CD14-positive monocyte (primary cell): ENCODE measurements around the gene EIF4H. TPM values are rescaled to one million over a fixed set of nuclear protein-coding genes. Genes with fewer than 3 reads are reported as not detected.

ENCODE experiments used
- DNase-seq, 3 donors: peaks; one replicate each; pipeline ENCODE4 v3.0.0-alpha.2; 2011 to 2022
- H2AFZ ChIP-seq: 2 replicates; pipeline ENCODE4 v1.6.0; 2012; ENCODE audit warnings: mild to moderate bottlenecking, low read depth, low read length, inconsistent platforms; ENCODE audit not compliant: insufficient read depth, poor library complexity, severe bottlenecking
- H3K27ac ChIP-seq, 2 donors: 1 replicate in 1 of 2; 2 replicates in 1 of 2; pipeline ENCODE4 v1.5.1; 2012 to 2013; ENCODE audit warnings: low read length in 2 of 2, control low read depth in 1 of 2, inconsistent platforms in 1 of 2, low read depth in 1 of 2, mild to moderate bottlenecking in 1 of 2
- H3K27me3 ChIP-seq, 2 donors: one replicate each; pipeline versions ENCODE4 v1.6.0 to v1.6.1; 2011 to 2013; ENCODE audit warnings: low read length in 2 of 2; ENCODE audit not compliant: control insufficient read depth in 2 of 2, insufficient read depth in 2 of 2
- H3K36me3 ChIP-seq, 2 donors: replicated peaks in 1 of 2; 1 replicate in 1 of 2; 2 replicates in 1 of 2; pipeline versions ENCODE4 v1.5.1 to v1.6.1; 2012 to 2013; ENCODE audit warnings: low read length in 2 of 2, control low read depth in 1 of 2, inconsistent platforms in 1 of 2, mild to moderate bottlenecking in 1 of 2; ENCODE audit not compliant: insufficient read depth in 2 of 2, control insufficient read depth in 1 of 2
- H3K4me1 ChIP-seq, 2 donors: 1 replicate in 1 of 2; 2 replicates in 1 of 2; pipeline versions ENCODE4 v1.5.1 to v1.6.1; 2012 to 2013; ENCODE audit warnings: low read length in 2 of 2, control low read depth in 1 of 2, inconsistent platforms in 1 of 2, mild to moderate bottlenecking in 1 of 2, moderate library complexity in 1 of 2; ENCODE audit not compliant: insufficient read depth in 2 of 2, control insufficient read depth in 1 of 2
- H3K4me2 ChIP-seq: replicated peaks from 2 replicates; pipeline ENCODE3; 2012; ENCODE audit warnings: low read length, moderate library complexity, mild to moderate bottlenecking; ENCODE audit not compliant: poor library complexity, severe bottlenecking; ENCODE audit errors: extremely low read depth
- H3K4me3 ChIP-seq, 3 experiments: fragments of 200-600 bp in 1 of 3; sonication (generic) in 1 of 3; replicated peaks in 1 of 3; 1 replicate in 2 of 3; 2 replicates in 1 of 3; pipeline ENCODE4 v1.5.1; 2011 to 2013; ENCODE audit warnings: low read length in 3 of 3, mild to moderate bottlenecking in 3 of 3, control low read depth in 2 of 3, low read depth in 2 of 3, inconsistent platforms in 1 of 3, moderate library complexity in 1 of 3
- H3K79me2 ChIP-seq: 2 replicates; pipeline ENCODE4 v1.6.0; 2012; ENCODE audit warnings: mild to moderate bottlenecking, control low read depth, inconsistent platforms, low read length, moderate library complexity; ENCODE audit not compliant: insufficient read depth
- H3K9ac ChIP-seq: 2 replicates; pipeline ENCODE4 v1.6.0; 2017; ENCODE audit warnings: low read length, mild to moderate bottlenecking; ENCODE audit not compliant: insufficient read depth, poor library complexity, severe bottlenecking
- H3K9me3 ChIP-seq, 2 donors: replicated peaks in 1 of 2; 1 replicate in 1 of 2; 2 replicates in 1 of 2; pipeline versions ENCODE4 v1.5.1 to v1.6.1; 2012 to 2013; ENCODE audit warnings: low read length in 2 of 2, control low read depth in 1 of 2; ENCODE audit not compliant: control insufficient read depth in 1 of 2, insufficient read depth in 1 of 2
- H4K20me1 ChIP-seq: 2 replicates; pipeline ENCODE4 v1.6.0; 2012; ENCODE audit warnings: mild to moderate bottlenecking, low read length, control low read depth, moderate library complexity; ENCODE audit not compliant: insufficient read depth
- H3K27ac Mint-ChIP-seq, 7 donors: one replicate each; pipeline ENCODE4 v1.8.0; 2020; ENCODE audit warnings: mild to moderate bottlenecking in 7 of 7, mixed read lengths in 7 of 7, moderate library complexity in 6 of 7, inconsistent platforms in 2 of 7
- H3K27me3 Mint-ChIP-seq, 3 donors: one replicate each; pipeline ENCODE4 v1.8.0; 2021 to 2022; ENCODE audit warnings: low read depth in 3 of 3, mild to moderate bottlenecking in 3 of 3, mixed read lengths in 3 of 3, moderate library complexity in 3 of 3, inconsistent platforms in 1 of 3
- H3K36me3 Mint-ChIP-seq, 2 donors: one replicate each; pipeline ENCODE4 v1.8.0; 2020; ENCODE audit warnings: mixed read lengths in 2 of 2, inconsistent platforms in 1 of 2, mild to moderate bottlenecking in 1 of 2
- H3K4me1 Mint-ChIP-seq: one replicate; pipeline ENCODE4 v1.8.0; 2020; ENCODE audit warnings: mild to moderate bottlenecking, mixed read lengths
- H3K4me3 Mint-ChIP-seq, 2 donors: one replicate each; pipeline ENCODE4 v1.8.0; 2020; ENCODE audit warnings: mild to moderate bottlenecking in 2 of 2, mixed read lengths in 2 of 2, moderate library complexity in 1 of 2
- H3K9me3 Mint-ChIP-seq, 7 donors: one replicate each; pipeline ENCODE4 v1.8.0; 2020 to 2022; ENCODE audit warnings: mixed read lengths in 7 of 7, mild to moderate bottlenecking in 6 of 7, moderate library complexity in 6 of 7, inconsistent platforms in 2 of 7
- WGBS: methylation state at CpG from one replicate; pipeline ENCODE4 v1.1.5; 2013; ENCODE audit warnings: missing lambda C conversion rate; ENCODE audit not compliant: insufficient coverage; 5-methylcytosine and 5-hydroxymethylcytosine counted together
- intact Hi-C, 2 donors: fragments of 100-400 bp; cut with micrococcal nuclease; formaldehyde crosslinking; loops; one replicate each; pipeline versions ENCODE4 v1.15.0 to v1.15.1; 2023
- polyA plus RNA-seq, 3 donors: library from polyadenylated mRNA; depleted of rRNA in 1 of 3; unstranded in 2 of 3; stranded (reverse) in 1 of 3; fragments of 300-500 nt in 2 of 3; fragments of >200 nt in 1 of 3; fragmentation: Illumina TruSeq in 2 of 3; gene quantifications; 1 replicate in 2 of 3; 2 replicates in 1 of 3; pipeline ENCODE4 v1.2.3, GENCODE V29; 2012 to 2021
- TF ChIP-seq, protein P1 (sequence below): fragments of 200-600 bp; IDR thresholded peaks from one replicate; pipeline ENCODE4 v1.8.0; 2022; ENCODE audit warnings: antibody characterized with exemption, mild to moderate bottlenecking

The EIF4H gene
- polyA plus RNA-seq, 3 donors = 162 to 234 (median 206) TPM

DNA sequence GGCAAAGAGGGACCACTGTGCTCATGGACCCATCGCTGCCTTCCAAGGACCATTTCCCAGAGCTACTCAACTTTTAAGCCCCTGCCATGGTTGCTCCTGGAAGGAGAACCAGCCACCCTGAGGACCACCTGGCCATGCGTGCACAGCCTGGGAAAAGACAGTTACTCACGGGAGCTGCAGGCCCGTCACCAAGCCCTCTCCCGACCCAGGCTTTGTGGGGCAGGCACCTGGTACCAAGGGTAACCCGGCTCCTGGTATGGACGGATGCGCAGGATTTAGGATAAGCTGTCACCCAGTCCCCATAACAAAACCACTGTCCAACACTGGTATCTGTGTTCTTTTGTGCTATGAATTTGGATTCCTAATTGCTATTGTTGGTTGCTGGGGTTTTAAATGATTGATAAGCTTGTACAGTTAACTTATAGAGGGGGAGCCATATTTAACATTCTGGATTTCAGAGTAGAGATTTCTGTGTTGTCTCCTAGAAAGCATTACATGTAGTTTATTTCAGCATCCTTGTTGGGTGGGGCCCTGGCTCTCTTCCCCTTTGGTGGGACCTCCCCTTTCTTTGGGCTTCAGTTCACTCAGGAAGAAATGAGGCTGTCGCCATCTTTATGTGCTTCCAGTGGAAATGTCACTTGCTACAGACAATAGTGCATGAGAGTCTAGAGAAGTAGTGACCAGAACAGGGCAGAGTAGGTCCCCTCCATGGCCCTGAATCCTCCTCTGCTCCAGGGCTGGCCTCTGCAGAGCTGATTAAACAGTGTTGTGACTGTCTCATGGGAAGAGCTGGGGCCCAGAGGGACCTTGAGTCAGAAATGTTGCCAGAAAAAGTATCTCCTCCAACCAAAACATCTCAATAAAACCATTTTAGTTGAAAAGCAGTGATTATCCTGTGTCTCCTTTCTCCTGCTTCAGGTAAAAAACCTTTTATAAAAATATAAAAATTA, 55.1 kb downstream of the EIF4H start:
- H3K9me3 ChIP-seq = no peaks in the 10 kb centered on the region
- H3K4me1 ChIP-seq = peaks cover 68 to 75% of the 10 kb centered on the region in 2 donors
- H3K27me3 ChIP-seq = no peaks in the 10 kb centered on the region
- peak overlapping the region; percentile 73 to 82 for H3K27ac ChIP-seq
- WGBS = 78% methylated on average over 4 of the region's 9 CpGs
- peak overlapping the region in 1 of 3 experiments; percentile 48 for H3K4me3 ChIP-seq
- H2AFZ ChIP-seq = no peak overlapping the region
- Mint-ChIP-seq H3K36me3 (peaks cover 29 to 65% of the 10 kb centered on the region in 2 donors), H3K27ac (peak overlapping the region; percentile 89 to 98 (median 94)), H3K4me1 (peaks cover 66% of the 10 kb centered on the region), H3K9me3 (peaks cover 0 to 6% (median 0%) of the 10 kb centered on the region in 7 donors), H3K4me3 (peak overlapping the region in 1 of 2 donors; percentile 39), H3K27me3 (peaks cover 0 to 2% (median 0%) of the 10 kb centered on the region in 3 donors)
- peak in 2 of 3 donors; percentile 35 to 65 for DNase-seq
- intact Hi-C loops = no loop called here
- no peaks in the 10 kb centered on the region for H4K20me1 ChIP-seq
- H3K4me2 ChIP-seq = peak overlapping the region; percentile 57
- TF ChIP-seq, protein P1, sequence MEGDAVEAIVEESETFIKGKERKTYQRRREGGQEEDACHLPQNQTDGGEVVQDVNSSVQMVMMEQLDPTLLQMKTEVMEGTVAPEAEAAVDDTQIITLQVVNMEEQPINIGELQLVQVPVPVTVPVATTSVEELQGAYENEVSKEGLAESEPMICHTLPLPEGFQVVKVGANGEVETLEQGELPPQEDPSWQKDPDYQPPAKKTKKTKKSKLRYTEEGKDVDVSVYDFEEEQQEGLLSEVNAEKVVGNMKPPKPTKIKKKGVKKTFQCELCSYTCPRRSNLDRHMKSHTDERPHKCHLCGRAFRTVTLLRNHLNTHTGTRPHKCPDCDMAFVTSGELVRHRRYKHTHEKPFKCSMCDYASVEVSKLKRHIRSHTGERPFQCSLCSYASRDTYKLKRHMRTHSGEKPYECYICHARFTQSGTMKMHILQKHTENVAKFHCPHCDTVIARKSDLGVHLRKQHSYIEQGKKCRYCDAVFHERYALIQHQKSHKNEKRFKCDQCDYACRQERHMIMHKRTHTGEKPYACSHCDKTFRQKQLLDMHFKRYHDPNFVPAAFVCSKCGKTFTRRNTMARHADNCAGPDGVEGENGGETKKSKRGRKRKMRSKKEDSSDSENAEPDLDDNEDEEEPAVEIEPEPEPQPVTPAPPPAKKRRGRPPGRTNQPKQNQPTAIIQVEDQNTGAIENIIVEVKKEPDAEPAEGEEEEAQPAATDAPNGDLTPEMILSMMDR = no peak
- H3K36me3 ChIP-seq = peaks cover 25 to 36% of the 10 kb centered on the region in 2 donors
- H3K9ac ChIP-seq = no peak overlapping the region
- peaks cover 11% of the 10 kb centered on the region for H3K79me2 ChIP-seq

DNA sequence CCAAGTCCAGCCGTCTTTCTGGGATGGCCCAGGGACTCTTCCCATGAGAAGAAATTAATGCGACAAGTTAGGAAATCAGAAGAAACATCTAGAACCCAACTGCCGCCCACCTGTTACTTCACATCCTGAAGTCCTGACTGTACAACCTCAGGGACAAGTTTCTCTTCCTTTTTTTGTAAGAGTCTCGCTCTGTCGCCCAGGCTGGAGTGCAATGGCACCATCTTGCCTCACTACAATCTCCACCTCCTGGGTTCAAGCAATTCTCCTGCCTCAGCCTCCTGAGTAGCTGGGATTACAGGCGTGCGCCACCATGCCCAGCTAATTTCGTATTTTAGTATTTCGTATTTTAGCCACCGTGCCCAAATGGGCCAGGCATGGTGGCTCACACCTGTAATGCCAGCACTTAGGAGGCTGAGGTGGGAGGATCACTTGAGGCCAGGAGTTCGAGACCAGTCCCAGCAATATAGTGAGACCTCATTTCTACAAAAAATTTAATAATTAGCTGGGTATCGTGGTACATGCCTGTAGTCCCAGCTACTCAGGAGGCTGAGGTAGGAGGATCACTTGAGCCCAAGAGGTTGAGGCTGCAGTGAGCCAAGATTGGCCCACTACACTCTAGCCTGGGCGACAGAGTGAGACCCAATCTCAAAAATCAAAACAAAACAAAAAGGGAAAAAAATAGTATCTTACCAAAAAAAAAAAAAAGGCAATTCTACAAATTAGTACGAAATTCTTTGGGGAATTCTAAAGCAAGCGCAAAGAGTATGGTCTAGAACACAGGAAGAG, 56.5 kb downstream of the EIF4H start:
- Histone ChIP-seq H4K20me1 (no peaks in the 10 kb centered on the region), H3K36me3 (peaks cover 13 to 34% of the 10 kb centered on the region in 2 donors), H3K4me3 (peak overlapping the region in 1 of 3 experiments; percentile 48), H3K27me3 (no peaks in the 10 kb centered on the region), H3K4me1 (peaks cover 54 to 60% of the 10 kb centered on the region in 2 donors), H3K9me3 (no peaks in the 10 kb centered on the region), H2AFZ (no peak overlapping the region), H3K27ac (peak overlapping the region; percentile 73 to 82), H3K9ac (no peak overlapping the region), H3K4me2 (peak overlapping the region; percentile 37), H3K79me2 (peaks cover 6% of the 10 kb centered on the region)
- WGBS = 47% methylated on average over 12 of the region's 15 CpGs
- H3K36me3 Mint-ChIP-seq = peaks cover 26 to 61% of the 10 kb centered on the region in 2 donors
- DNase-seq = peak; percentile 68 to 90 (median 84)
- intact Hi-C loops = loop anchor here in 1 of 2 donors (2.0 kb wide), 1 partner anchor 14 kb away; no protein-coding TSS in a partner anchor
- H3K9me3 Mint-ChIP-seq = peaks cover 0 to 6% (median 0%) of the 10 kb centered on the region in 7 donors
- peak overlapping the region in 1 of 2 donors; percentile 73 for H3K4me3 Mint-ChIP-seq
- H3K27me3 Mint-ChIP-seq = peaks cover 0 to 2% (median 0%) of the 10 kb centered on the region in 3 donors
- H3K27ac Mint-ChIP-seq = peak overlapping the region; percentile 89 to 98 (median 94)
- TF ChIP-seq, protein P1 = no peak
- peaks cover 54% of the 10 kb centered on the region for H3K4me1 Mint-ChIP-seq
